ENCODE data around the gene EXOG. TPM values are rescaled to one million over a fixed set of nuclear protein-coding genes. Genes with fewer than 3 reads are reported as not detected.

The EXOG gene
- polyA plus RNA-seq, 1 donor, result 14.8 TPM

- no peak for DNase-seq (ENCODE audit: low read depth)
Observed at GRCh38 chr3:38510631-38511030, 14.5 kb downstream of the EXOG start.

- no peak for DNase-seq (ENCODE audit: low read depth)
Observed at GRCh38 chr3:38511546-38511945, 15.4 kb downstream of the EXOG start.

GRCh38 chr3:38515367-38515766, 19.2 kb downstream of the EXOG start:
- DNase-seq (ENCODE audit: low read depth), result no peak

- DNase-seq (ENCODE audit: low read depth), result no peak
Observed at GRCh38 chr3:38516669-38517068, 20.5 kb downstream of the EXOG start.

- no peak for DNase-seq (ENCODE audit: low read depth)
Observed at GRCh38 chr3:38519000-38519399, 22.9 kb downstream of the EXOG start.

- no peak for DNase-seq (ENCODE audit: low read depth)
Observed at GRCh38 chr3:38519651-38520050, 23.5 kb downstream of the EXOG start.

GRCh38 chr3:38521391-38521987, 25.3 kb downstream of the EXOG start:
- peak; percentile 31 for DNase-seq (ENCODE audit: low read depth)

GRCh38 chr3:38522002-38522401, 25.9 kb downstream of the EXOG start:
- DNase-seq (ENCODE audit: low read depth), result no peak

GRCh38 chr3:38524141-38524739, 28.1 kb downstream of the EXOG start:
- no peak for DNase-seq (ENCODE audit: low read depth)

- DNase-seq (ENCODE audit: low read depth), result no peak
Observed at GRCh38 chr3:38526792-38527191, 30.7 kb downstream of the EXOG start.

GRCh38 chr3:38528457-38528856, 32.3 kb downstream of the EXOG start:
- DNase-seq (ENCODE audit: low read depth), result no peak

GRCh38 chr3:38532529-38532928, 36.4 kb downstream of the EXOG start:
- DNase-seq (ENCODE audit: low read depth), result no peak

- no peak for DNase-seq (ENCODE audit: low read depth)
Observed at GRCh38 chr3:38533285-38533976, 37.3 kb downstream of the EXOG start.

- no peak for DNase-seq (ENCODE audit: low read depth)
Observed at GRCh38 chr3:38534180-38534579, 38.0 kb downstream of the EXOG start.

GRCh38 chr3:38534604-38535003, 38.5 kb downstream of the EXOG start:
- DNase-seq (ENCODE audit: low read depth), result no peak

GRCh38 chr3:38536671-38537070, 40.5 kb downstream of the EXOG start:
- no peak for DNase-seq (ENCODE audit: low read depth)

- DNase-seq (ENCODE audit: low read depth), result no peak
Observed at GRCh38 chr3:38538773-38539353, 42.7 kb downstream of the EXOG start.

GRCh38 chr3:38541806-38542205, 45.7 kb downstream of the EXOG start:
- DNase-seq (ENCODE audit: low read depth), result no peak

GRCh38 chr3:38542401-38543298, 46.5 kb downstream of the EXOG start:
- no peak for DNase-seq (ENCODE audit: low read depth)

GRCh38 chr3:38543586-38543985, 47.4 kb downstream of the EXOG start:
- no peak for DNase-seq (ENCODE audit: low read depth)

- no peak for DNase-seq (ENCODE audit: low read depth)
Observed at GRCh38 chr3:38544926-38545325, 48.8 kb downstream of the EXOG start.

- DNase-seq (ENCODE audit: low read depth), result no peak
Observed at GRCh38 chr3:38545550-38545949, 49.4 kb downstream of the EXOG start.
